ENCODE data around the gene ATAD1.

GRCh38 chr10:87761892-87762291, 56.1 kb downstream of the ATAD1 start:
- TF ChIP-seq CTCF (IDR thresholded peaks at IDR 0.05; ENCODE audit: insufficient read depth, low read depth, low read length) (no peak), EZH2 (IDR thresholded peaks at IDR 0.05; ENCODE audit: insufficient read depth, low read length) (no peak)

Measured in astrocyte (in vitro differentiated cells and primary cell).